ENCODE measurements around the gene COX5A.
"Not testable (repeated sequence)": the region's sequence is repeated elsewhere in the genome, so short reads cannot be mapped to it uniquely, and the experiment has no call there.

The COX5A gene

GRCh38 chr15:74895830-74896229 lies 42.0 kb downstream of the COX5A start:
- TF ChIP-seq CTCF (IDR thresholded peaks at IDR 0.05; ENCODE audit: low read depth, low read length, missing control alignments): no peak
- no peak for DNase-seq (ENCODE audit: low read depth)
- in situ Hi-C loops (cut with HindIII; ENCODE audit: low sequenced_read_pairs): no loop called here
- no peak overlapping the region for H3K4me3 ChIP-seq (ENCODE audit: low read depth, low read length)

GRCh38 chr15:74894383-74894782 lies 43.5 kb downstream of the COX5A start:
- H3K4me3 ChIP-seq (ENCODE audit: low read depth, low read length); DNase-seq (ENCODE audit: low read depth); in situ Hi-C loops (cut with HindIII; ENCODE audit: low sequenced_read_pairs): not testable (repeated sequence)

GRCh38 chr15:74893627-74894026 lies 44.2 kb downstream of the COX5A start:
- no peak overlapping the region for H3K4me3 ChIP-seq (ENCODE audit: low read depth, low read length)

GRCh38 chr15:74892931-74893330 lies 44.9 kb downstream of the COX5A start:
- H3K4me3 ChIP-seq (ENCODE audit: low read depth, low read length): no peak overlapping the region
- TF ChIP-seq CTCF (IDR thresholded peaks at IDR 0.05; ENCODE audit: low read depth, low read length, missing control alignments): no peak
- no peak for DNase-seq (ENCODE audit: low read depth)
- in situ Hi-C loops (cut with HindIII; ENCODE audit: low sequenced_read_pairs): no loop called here

More at GRCh38 chr15:74893627-74894026, 44.2 kb downstream of the COX5A start:
- no peak for DNase-seq (ENCODE audit: low read depth)
- in situ Hi-C loops (cut with HindIII; ENCODE audit: low sequenced_read_pairs): no loop called here
- no peak for TF ChIP-seq CTCF (IDR thresholded peaks at IDR 0.05; ENCODE audit: low read depth, low read length, missing control alignments)

GRCh38 chr15:74892313-74892712 lies 45.6 kb downstream of the COX5A start:
- no peak overlapping the region for H3K4me3 ChIP-seq (ENCODE audit: low read depth, low read length)
- TF ChIP-seq CTCF (IDR thresholded peaks at IDR 0.05; ENCODE audit: low read depth, low read length, missing control alignments): no peak
- in situ Hi-C loops (cut with HindIII; ENCODE audit: low sequenced_read_pairs): no loop called here
- no peak for DNase-seq (ENCODE audit: low read depth)

- TF ChIP-seq CTCF (IDR thresholded peaks at IDR 0.05; ENCODE audit: low read depth, low read length, missing control alignments): no peak
- no peak overlapping the region for H3K4me3 ChIP-seq (ENCODE audit: low read depth, low read length)
- no peak for DNase-seq (ENCODE audit: low read depth)
- in situ Hi-C loops (cut with HindIII; ENCODE audit: low sequenced_read_pairs): no loop called here
Observed at GRCh38 chr15:74891469-74891868, 46.4 kb downstream of the COX5A start.

- no peak for TF ChIP-seq CTCF (IDR thresholded peaks at IDR 0.05; ENCODE audit: low read depth, low read length, missing control alignments)
- in situ Hi-C loops (cut with HindIII; ENCODE audit: low sequenced_read_pairs): no loop called here
- peak overlapping the region; percentile 94 for H3K4me3 ChIP-seq (ENCODE audit: low read depth, low read length)
- no peak for DNase-seq (ENCODE audit: low read depth)
Observed at GRCh38 chr15:74890665-74890960, 47.3 kb downstream of the COX5A start.

Data from astrocyte of the cerebellum (primary cell).